ENCODE data around the gene UBR3.

Gene UBR3

GRCh38 chr2:170031288-170031687 lies 204.0 kb downstream of the UBR3 start:
- no peak overlapping the region for H3K4me3 ChIP-seq (ENCODE audit: low read length)
- no peak for TF ChIP-seq ZNF274 (IDR thresholded peaks at IDR 0.05; ENCODE audit: low read depth, low read length)

DNA sequence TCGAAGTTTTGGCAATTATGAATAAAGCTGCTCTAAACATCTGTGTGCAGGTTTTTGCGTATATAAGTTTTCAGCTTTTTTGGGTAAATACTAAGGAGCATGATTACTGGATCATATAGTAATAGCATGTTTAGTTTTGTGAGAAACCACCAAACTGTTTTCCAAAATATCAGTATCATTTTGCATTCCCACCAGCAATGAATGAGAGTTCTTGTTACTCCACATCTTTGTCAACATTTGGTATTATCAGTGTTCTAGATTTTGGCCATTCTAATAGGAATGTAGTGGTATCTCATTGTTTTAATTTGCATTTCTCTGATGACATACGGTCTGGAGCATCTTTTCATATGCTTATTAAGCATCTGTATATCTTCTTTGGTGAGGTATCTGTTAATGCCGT lies 207.3 kb downstream of the UBR3 start:
- TF ChIP-seq ZNF274 (IDR thresholded peaks at IDR 0.05; ENCODE audit: low read depth, low read length), result no peak
- H3K4me3 ChIP-seq (ENCODE audit: low read length), result no peak overlapping the region

- H3K4me3 ChIP-seq (ENCODE audit: low read length), result no peak overlapping the region
- no peak for TF ChIP-seq ZNF274 (IDR thresholded peaks at IDR 0.05; ENCODE audit: low read depth, low read length)
These were observed 211.5 kb downstream of the UBR3 start for GRCh38 chr2:170038734-170039133.

GRCh38 chr2:170039401-170040172 lies 212.3 kb downstream of the UBR3 start:
- TF ChIP-seq ZNF274 (IDR thresholded peaks at IDR 0.05; ENCODE audit: low read depth, low read length), result no peak
- H3K4me3 ChIP-seq (ENCODE audit: low read length), result no peak overlapping the region

DNA sequence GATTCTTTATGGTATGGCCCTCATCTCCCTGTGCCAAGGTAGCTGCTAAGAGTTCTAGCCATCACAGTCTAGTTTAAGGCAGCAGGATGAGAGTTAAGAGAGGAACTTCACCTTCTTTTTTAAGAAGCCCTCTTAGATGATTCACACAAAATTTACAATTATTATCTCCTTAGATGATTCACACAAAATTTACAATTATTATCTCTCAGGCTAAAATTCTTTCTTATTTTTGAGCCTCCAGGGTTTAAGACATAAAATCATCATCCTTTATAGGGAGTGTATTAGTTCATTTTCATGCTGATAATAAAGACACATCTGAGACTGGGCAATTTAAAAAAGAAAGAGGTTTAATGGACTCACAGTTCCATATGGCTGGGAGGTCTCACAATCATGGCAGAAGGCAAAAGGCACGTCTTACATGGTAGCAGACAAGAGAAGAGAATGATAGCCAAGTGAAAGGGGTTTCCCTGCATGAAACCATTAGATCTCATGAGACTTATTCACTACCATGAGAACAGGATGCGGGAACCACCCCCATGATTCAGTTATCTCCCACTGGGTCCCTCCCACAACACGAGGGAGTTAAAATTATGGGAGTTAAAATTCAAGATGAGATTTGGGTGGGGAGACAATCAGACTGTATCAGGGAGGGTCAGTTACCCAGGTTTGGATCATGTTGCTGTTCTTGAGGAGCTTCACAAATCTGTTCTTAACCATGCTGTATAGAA lies 217.7 kb downstream of the UBR3 start:
- no peak for TF ChIP-seq ZNF274 (IDR thresholded peaks at IDR 0.05; ENCODE audit: low read depth, low read length)
- H3K4me3 ChIP-seq (ENCODE audit: low read length), result no peak overlapping the region

- TF ChIP-seq ZNF274 (IDR thresholded peaks at IDR 0.05; ENCODE audit: low read depth, low read length), result no peak
- no peak overlapping the region for H3K4me3 ChIP-seq (ENCODE audit: low read length)
These were observed 220.2 kb downstream of the UBR3 start for GRCh38 chr2:170047331-170048065.

- H3K4me3 ChIP-seq (ENCODE audit: low read length), result no peak overlapping the region
- TF ChIP-seq ZNF274 (IDR thresholded peaks at IDR 0.05; ENCODE audit: low read depth, low read length), result no peak
These were observed 224.9 kb downstream of the UBR3 start for GRCh38 chr2:170052151-170052550.

- H3K4me3 ChIP-seq (ENCODE audit: low read length), result no peak overlapping the region
- TF ChIP-seq ZNF274 (IDR thresholded peaks at IDR 0.05; ENCODE audit: low read depth, low read length), result no peak
These were observed 227.7 kb downstream of the UBR3 start for GRCh38 chr2:170054997-170055396.

DNA sequence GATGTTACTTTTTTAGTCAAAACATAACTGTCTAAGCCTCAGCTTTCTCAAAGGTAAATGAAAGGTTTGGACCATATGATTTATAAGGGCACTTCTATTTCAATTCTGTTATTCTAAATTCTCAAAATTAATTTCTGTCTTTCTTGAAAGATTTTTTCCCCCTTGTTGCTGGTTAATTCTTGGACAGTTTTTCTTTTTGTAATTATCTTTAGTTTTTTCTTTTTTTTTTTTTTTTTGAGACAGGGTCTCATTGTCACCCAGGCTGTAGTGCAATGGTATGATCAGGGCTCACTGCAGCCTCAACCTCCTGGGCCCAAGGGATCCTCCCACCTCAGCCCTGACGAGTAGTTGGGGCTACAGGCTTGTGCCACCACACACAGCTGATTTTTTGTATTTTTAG lies 229.6 kb downstream of the UBR3 start:
- no peak overlapping the region for H3K4me3 ChIP-seq (ENCODE audit: low read length)
- TF ChIP-seq ZNF274 (IDR thresholded peaks at IDR 0.05; ENCODE audit: low read depth, low read length), result no peak

DNA sequence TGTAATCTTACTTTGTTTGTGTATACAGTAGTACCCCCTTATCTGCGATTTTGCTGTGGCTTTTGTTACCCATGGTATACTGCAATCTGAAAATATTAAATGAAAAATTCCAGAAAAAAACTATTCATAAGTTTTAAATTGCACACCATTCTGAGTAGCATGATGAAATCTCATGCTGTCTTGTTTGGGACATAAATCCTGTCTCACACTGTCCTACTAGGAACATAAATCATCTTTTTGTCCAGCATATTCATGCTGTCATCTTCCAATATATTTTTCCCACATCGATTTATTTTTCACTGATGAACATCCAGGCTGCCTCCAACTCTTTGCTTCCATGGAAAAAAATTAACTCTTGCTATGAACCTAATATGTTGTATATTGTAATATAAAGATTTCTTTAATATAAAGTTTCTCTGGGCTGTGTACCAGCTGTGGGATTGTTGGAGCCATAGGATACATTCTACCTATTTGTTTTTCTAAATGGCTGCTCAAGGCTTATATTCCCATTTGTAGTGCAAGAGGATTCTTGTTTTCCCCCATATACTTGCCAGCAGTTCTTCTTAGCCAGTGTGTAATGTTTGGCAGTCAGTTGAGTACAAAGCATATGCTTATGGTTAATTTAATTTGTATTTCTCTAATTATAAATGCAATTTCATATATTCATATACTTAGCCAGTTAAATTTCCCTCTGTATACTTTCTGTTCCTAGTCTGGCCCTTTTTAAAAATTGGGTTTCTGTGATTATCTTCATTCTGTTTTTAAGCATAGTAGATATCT lies 236.4 kb downstream of the UBR3 start:
- TF ChIP-seq ZNF274 (IDR thresholded peaks at IDR 0.05; ENCODE audit: low read depth, low read length), result no peak
- H3K4me3 ChIP-seq (ENCODE audit: low read length), result no peak overlapping the region

- no peak for TF ChIP-seq ZNF274 (IDR thresholded peaks at IDR 0.05; ENCODE audit: low read depth, low read length)
- H3K4me3 ChIP-seq (ENCODE audit: low read length), result no peak overlapping the region
These were observed 243.5 kb downstream of the UBR3 start for GRCh38 chr2:170070778-170071177.

DNA sequence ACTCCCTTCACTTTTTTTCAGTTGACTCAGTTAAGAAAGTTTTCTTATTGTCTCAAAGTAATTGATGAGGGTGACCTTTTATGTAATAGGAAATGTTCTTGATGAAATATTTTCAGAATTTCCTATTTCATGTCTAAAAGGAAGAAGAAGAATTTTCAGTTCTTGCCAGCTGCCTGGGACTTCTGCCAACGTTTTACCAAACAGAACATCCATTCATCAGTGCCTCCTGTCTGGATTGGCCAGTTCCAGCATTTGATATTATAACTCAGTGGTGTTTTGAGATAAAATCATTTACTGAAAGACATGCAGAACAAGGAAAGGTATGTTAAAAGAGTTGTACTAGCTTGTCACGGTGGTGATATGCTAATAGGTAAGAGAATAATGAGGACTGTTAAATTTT lies 246.0 kb downstream of the UBR3 start:
- H3K4me3 ChIP-seq (ENCODE audit: low read length), result no peak overlapping the region
- no peak for TF ChIP-seq ZNF274 (IDR thresholded peaks at IDR 0.05; ENCODE audit: low read depth, low read length)

DNA sequence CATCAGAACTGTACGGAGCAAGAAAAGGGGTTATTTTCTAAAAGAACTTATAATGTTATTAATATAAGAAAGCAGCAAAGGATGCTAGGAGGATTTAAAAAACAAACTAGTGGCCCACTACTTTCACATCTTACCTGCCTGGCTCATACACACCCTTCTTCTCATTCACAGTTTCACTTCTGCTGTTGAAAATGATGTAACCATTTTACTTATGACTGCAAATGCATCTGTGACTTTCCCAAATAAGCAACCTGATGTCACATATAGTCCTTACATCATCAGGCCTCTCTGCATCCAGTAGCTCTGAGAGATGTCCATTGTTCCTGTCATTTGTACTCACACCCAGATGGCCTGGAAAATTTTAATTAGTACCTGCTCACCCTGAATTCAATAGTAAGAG lies 248.9 kb downstream of the UBR3 start:
- no peak for TF ChIP-seq ZNF274 (IDR thresholded peaks at IDR 0.05; ENCODE audit: low read depth, low read length)
- no peak overlapping the region for H3K4me3 ChIP-seq (ENCODE audit: low read length)

Measured in GM08714 (cell line).